ENCODE measurements around the gene CARD9. TPM values are rescaled to one million over a fixed set of nuclear protein-coding genes. Genes with fewer than 3 reads are reported as not detected.

Gene CARD9
- total RNA-seq, 2 donors from 2014 or later, result 1.2 to 1.7 TPM

DNA sequence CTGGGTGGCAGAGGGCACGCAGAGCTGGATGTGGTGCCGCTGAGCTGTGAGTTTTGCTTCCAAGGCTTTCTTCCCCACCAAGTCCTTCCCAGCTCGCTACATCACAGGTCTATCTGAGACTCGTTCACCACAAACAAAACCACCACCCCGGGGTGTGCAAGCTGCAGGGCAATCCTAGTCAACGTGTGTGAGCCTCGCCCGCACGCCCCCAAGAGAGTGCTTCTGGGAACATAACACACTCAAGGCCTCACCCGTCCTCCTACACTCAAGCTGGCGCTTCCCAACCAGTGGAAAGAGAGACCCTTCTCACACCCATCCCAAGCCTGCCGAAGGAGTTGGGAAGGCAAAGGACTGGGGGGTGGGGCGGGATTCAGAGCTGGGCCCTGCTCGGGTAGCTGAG, 15.9 kb upstream of the CARD9 start:
- no peaks in the 10 kb centered on the region for H3K27me3 ChIP-seq
- no peaks in the 10 kb centered on the region for H3K4me1 ChIP-seq
- H3K27ac ChIP-seq, result no peak overlapping the region
- DNase-seq, result no peak
- peaks cover 6% of the 10 kb centered on the region for H3K36me3 ChIP-seq
- TF ChIP-seq, protein P1, sequence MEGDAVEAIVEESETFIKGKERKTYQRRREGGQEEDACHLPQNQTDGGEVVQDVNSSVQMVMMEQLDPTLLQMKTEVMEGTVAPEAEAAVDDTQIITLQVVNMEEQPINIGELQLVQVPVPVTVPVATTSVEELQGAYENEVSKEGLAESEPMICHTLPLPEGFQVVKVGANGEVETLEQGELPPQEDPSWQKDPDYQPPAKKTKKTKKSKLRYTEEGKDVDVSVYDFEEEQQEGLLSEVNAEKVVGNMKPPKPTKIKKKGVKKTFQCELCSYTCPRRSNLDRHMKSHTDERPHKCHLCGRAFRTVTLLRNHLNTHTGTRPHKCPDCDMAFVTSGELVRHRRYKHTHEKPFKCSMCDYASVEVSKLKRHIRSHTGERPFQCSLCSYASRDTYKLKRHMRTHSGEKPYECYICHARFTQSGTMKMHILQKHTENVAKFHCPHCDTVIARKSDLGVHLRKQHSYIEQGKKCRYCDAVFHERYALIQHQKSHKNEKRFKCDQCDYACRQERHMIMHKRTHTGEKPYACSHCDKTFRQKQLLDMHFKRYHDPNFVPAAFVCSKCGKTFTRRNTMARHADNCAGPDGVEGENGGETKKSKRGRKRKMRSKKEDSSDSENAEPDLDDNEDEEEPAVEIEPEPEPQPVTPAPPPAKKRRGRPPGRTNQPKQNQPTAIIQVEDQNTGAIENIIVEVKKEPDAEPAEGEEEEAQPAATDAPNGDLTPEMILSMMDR (IDR thresholded peaks at IDR 0.05), result no peak
- intact Hi-C loops (cut with DNase I), result no loop called here
- no peak overlapping the region for H3K9ac ChIP-seq (ENCODE audit: low read depth in 2 of 2, low read length in 2 of 2)
- no peaks in the 10 kb centered on the region for H3K9me3 ChIP-seq
- H3K4me3 ChIP-seq, result no peak overlapping the region

DNA sequence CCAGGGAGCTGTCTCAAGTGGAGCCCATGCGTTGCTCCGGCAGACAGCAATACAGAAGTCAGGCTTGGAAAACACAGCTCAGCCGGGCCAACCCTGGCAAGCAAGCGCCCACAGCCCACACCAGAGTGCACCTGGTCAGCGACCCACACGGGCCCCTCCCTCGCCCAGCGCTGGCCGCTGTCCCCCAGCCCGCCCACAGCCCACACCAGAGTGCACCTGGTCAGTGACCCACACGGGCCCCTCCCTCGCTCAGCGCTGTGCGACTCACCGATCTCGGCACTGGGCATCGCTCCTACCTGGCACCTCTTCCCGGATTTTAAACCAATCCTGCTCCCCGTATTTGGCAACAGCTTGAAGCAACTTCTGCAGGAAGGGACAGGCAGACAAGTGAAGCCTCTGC, 13.7 kb upstream of the CARD9 start:
- Histone ChIP-seq H3K27me3 (no peaks in the 10 kb centered on the region), H3K4me3 (no peak overlapping the region), H3K4me1 (no peaks in the 10 kb centered on the region), H3K9ac (ENCODE audit: low read depth in 2 of 2, low read length in 2 of 2) (no peak overlapping the region), H3K36me3 (peaks cover 2% of the 10 kb centered on the region), H3K27ac (no peak overlapping the region), H3K9me3 (no peaks in the 10 kb centered on the region)
- TF ChIP-seq, protein P1 (IDR thresholded peaks at IDR 0.05), result no peak
- DNase-seq, result no peak
- intact Hi-C loops (cut with DNase I), result no loop called here

DNA sequence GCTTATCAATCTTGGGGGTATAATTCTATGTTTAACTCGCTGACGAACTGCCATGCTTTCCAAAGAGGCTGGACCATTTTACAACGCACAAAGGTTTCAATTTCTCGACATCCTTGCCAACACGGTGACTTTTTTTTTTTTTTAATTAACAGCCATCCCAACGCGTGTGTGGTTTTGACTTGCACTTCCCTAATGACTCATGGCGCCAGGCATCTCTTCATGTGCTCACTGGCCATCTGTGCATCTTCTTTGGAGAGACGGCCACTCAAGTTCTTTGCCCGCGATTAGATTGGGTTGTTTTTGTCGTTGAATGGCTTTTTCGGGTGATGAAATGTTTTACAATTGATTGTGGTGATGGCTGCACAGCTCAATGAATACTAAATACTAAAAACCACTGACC, 12.5 kb upstream of the CARD9 start:
- Histone ChIP-seq H3K9ac (ENCODE audit: low read depth in 2 of 2, low read length in 2 of 2) (no peak overlapping the region), H3K36me3 (no peaks in the 10 kb centered on the region), H3K4me3 (no peak overlapping the region), H3K9me3 (no peaks in the 10 kb centered on the region), H3K27ac (no peak overlapping the region), H3K4me1 (no peaks in the 10 kb centered on the region), H3K27me3 (no peaks in the 10 kb centered on the region)
- no peak for DNase-seq
- intact Hi-C loops (cut with DNase I), result no loop called here
- TF ChIP-seq, protein P1 (IDR thresholded peaks at IDR 0.05), result no peak

- intact Hi-C loops (cut with DNase I), result no loop called here
- Histone ChIP-seq H3K27ac (no peak overlapping the region), H3K4me1 (no peaks in the 10 kb centered on the region), H3K36me3 (no peaks in the 10 kb centered on the region), H3K4me3 (no peak overlapping the region), H3K9ac (ENCODE audit: low read depth in 2 of 2, low read length in 2 of 2) (no peak overlapping the region), H3K9me3 (no peaks in the 10 kb centered on the region), H3K27me3 (no peaks in the 10 kb centered on the region)
- DNase-seq, result no peak
- TF ChIP-seq, protein P1 (IDR thresholded peaks at IDR 0.05), result no peak
Measured at GRCh38 chr9:136385015-136385414, 11.5 kb upstream of the CARD9 start.

DNA sequence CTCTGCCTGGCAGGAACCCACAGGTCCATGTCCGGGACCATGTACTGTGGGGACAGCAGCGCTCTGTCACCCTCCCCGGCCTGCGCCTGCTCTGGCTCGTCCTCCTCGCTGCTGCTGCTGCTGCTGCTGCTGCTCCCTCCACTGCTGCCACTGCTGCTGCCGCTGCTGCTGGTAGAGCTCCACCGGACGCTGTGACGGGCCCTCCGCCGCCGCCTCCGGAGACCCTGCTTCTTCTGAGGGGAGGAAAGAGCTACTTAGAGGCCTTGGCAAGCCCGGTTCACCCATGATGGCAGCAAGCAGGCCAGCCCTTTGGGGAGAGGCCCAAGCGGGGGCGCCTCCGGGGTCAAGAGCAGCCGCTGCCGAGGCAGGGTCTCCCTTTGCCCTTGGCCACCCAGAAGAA, 10.0 kb upstream of the CARD9 start:
- Histone ChIP-seq H3K27me3 (no peaks in the 10 kb centered on the region), H3K4me1 (no peaks in the 10 kb centered on the region), H3K4me3 (no peak overlapping the region), H3K36me3 (no peaks in the 10 kb centered on the region), H3K9me3 (no peaks in the 10 kb centered on the region), H3K27ac (no peak overlapping the region), H3K9ac (ENCODE audit: low read depth in 2 of 2, low read length in 2 of 2) (no peak overlapping the region)
- TF ChIP-seq, protein P1 (IDR thresholded peaks at IDR 0.05), result no peak
- no peak for DNase-seq
- intact Hi-C loops (cut with DNase I), result no loop called here
